ENCODE results near the gene UBE2D1. TPM values are rescaled to one million over a fixed set of nuclear protein-coding genes. Genes with fewer than 3 reads are reported as not detected.

The UBE2D1 gene
- polyA plus RNA-seq (ENCODE audit: insufficient read length), result 14.0 TPM

DNA sequence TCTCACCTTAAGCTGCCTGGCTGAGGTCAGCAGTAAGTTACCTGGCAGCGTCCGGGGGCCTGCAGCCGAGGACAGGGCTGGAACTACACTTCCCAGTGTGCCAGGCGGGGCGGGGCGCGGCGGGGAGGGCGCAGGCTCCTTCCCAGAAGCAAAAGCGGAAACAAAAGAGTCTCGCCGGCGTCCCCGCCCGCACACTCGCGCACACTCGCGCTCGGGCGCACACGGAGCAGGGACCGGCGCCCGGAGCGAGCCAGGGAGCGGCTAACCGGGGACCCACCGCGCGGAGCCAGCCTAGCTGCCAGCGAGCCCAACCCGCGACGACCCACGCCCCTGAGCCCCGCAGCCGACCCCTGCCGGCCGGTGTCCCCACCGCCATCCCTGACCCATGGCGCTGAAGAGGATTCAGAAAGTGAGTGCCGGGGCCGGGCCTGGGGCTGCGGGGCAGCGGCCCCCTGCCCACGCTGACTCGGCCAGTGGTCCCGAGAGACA is at the start of gene UBE2D1:
TSS of gene UBE2D1 (plus strand) at position 190 of the 489 bp plus-strand sequence. CDS start at position 386, 196 bp downstream.
- peak; percentile 13 for DNase-seq (ENCODE audit: low read depth)

DNA sequence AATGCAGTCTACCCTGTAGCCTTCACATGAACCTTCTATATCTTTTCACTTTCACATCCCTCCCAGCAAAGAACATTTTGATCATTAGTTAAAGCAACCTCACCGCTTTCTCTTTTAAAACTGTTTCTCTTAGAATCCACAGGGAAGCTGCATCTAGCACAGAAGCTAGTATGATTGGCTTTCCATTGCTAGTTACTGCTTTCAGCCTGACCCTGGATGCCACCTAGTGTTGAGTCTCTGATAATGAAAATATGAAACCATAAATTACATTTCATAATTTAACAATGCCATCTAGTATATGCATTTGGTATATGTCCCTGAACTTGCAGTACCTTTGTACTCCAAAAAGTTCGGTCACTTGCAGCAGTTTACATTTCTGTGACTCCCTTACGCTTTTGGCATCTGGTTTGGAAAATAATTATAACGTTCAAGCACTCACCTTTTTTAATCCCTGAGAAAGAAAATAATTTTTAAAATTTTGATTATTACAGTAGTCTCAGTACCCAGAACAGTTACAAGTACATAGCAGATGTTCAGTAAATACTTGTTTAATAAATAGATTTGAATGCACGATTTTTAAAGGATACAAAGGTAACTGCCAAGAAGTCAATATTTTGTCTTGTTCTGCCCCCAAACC is 43.1 kb upstream of the UBE2D1 start:
- DNase-seq (ENCODE audit: low read depth), result no peak

DNA sequence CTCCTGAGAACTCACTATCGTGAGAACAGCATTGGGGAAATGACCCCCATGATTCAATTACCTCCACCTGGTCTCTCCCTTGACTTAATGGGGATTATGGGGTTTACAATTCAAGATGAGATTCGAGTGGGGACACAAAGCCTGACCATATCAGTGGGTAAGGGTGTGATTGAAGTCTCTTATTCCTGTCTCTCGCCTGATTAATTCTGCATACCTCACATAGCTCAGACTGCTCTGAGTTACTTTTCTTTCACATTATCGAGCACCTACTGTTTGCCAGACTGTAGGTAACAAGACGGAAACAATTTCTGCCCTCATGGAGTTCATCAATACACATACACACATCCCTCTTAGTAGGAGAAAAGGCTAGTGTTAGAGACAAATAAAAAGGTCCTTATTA is 40.8 kb upstream of the UBE2D1 start:
- no peak for DNase-seq (ENCODE audit: low read depth)

DNA sequence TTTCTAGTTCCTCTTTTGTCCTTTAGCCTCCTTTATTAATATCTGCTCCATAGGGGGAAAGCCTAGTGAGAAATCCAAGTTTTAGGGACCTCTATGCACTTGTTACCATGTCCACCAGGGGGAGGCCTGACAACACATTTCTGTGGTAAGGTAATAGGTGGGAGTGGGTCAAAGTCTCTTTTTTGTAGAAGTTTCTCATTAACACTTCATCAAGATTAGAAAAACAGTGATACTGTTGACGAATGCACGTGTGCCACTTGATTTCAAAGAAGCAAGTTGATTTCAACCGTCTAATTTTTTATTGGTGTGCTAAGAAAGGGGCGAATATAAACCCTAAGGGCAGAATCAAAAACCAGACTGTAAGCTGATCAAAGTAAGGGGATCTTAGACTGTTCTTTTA is 35.2 kb upstream of the UBE2D1 start:
- no peak for DNase-seq (ENCODE audit: low read depth)

DNA sequence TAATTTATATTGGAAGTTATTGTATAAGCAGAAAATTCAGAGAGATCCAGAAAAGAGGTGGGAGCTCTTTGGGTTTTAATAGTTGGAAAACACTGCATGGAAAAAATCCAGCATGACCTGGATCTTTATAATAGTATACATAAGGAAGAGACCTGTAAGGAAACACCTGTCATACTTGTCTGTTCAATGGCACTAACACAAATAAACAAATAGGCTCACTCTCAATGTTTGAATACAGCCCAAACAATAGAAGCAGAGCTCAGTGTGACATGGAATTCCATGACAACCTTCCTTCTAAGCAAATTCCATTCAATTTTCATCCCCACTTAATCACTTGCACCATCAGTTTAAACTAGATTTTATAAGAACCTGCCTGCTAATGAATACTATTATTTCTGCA is 34.1 kb upstream of the UBE2D1 start:
- DNase-seq (ENCODE audit: low read depth), result no peak

DNA sequence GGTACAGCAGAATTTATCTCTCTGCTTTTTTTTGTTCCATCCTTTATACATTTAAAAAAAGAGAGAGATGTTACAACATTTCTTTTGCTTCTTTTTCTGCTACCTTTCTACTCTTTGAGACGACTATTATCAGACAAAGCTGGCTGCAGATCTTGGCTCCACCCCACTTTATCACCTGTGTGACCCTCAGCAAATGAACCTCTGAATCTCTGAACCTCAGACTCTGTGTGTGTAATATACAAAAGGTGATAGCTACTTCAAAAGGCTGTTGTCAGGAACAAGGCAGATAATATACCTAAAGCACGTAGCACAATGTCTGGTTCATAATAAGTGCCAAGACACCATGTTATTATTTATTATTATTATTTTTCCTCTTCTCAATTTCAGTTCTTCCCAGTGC is 32.6 kb upstream of the UBE2D1 start:
- DNase-seq (ENCODE audit: low read depth), result no peak

DNA sequence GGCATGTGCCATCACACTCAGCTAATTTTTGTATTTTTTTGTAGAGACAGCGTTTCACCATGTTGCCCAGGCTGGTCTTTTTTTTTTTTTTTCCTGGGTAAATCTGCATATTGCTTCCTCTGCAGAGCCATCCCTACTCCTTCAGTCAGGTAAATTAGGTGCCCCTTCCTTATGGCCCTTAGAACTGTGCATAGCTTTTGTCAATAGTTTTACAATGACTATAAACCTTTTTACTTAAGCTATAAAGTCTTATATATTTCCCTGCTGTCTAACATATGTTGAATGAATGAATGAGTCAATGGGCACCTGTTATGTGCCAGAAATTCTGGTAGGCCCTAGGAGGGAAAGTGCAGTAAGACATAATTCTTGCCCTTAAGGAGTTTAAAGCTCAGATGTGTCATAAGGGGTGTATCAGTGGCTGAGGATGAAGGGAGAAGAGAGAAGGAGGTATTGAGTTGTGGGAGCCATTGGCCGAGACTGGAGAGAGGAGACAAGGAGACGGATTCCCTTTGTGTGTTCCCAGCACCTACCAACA is 30.6 kb upstream of the UBE2D1 start:
- DNase-seq (ENCODE audit: low read depth), result no peak

DNA sequence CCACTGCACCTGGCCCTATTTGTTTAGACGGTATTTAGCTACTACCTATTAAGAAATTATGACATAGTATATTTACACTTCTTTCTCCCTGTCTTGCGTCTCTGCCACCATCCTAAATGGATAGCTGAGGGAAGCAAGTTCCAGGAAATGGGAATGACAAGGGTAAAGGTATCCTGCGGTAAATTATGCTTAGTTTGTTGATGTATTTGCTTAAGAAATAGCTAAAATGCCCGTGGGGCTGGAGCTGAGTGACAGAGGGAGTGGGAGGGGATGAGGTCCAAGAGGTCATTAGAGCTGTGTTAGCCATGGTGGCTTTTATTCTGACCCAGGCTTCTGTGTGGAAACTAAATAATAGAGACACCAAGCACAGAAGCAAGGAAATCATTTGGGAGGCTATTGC is 29.0 kb upstream of the UBE2D1 start:
- no peak for DNase-seq (ENCODE audit: low read depth)

DNA sequence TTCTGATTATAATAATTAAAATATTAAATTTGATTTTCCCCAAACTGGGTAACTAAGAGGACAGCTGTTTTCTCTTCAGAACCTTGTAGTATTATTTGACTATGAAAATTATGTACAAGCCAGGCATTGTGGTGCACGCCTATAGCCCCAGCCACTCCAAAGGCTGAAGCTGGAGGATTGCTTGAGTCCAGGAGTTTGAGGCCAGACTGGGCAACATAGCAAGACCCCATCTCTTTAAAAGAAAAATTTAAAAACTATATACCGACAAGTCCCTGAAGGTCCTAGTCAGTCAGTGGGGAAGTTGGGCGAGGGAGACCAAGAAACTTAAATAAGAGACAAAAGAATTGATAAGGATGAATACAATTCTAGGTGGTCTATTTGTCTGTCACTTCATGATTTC is 27.1 kb upstream of the UBE2D1 start:
- no peak for DNase-seq (ENCODE audit: low read depth)

DNA sequence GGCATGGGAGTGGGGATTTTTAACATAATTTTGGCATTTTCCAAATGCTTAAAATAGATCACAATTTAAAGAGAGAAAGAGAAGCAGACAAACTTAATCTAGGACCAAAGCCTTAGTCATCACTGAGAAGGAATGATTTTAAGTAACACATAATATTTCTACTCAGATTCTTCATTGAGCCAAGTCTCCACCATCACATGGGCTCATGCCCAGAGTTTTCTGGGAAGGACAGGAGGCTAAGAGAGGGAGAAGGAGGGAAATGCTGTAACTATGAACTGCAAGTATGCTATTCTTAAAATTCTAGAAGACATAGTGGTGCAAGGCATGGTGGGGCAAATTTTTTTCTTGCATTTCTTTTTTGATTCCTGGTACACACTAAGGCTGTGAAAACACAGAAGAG is 23.8 kb upstream of the UBE2D1 start:
- DNase-seq (ENCODE audit: low read depth), result no peak

DNA sequence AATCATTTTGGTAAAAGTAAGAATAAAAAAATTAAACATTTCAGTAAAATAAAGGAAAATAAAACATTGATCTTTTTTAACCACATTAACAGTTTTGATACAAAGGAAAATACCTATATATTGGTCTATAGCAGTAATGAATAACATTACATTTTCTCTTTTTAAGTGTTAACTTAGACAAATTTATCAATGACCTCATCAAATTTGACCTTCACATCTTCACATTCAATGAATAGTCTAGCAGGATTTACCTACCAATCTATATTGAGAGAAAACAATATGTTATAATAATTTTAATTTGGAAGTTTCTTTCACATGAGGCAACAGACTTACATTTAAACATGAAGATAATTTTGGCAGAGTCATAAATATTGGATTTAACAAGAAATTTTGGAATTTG is 17.9 kb upstream of the UBE2D1 start:
- no peak for DNase-seq (ENCODE audit: low read depth)

DNA sequence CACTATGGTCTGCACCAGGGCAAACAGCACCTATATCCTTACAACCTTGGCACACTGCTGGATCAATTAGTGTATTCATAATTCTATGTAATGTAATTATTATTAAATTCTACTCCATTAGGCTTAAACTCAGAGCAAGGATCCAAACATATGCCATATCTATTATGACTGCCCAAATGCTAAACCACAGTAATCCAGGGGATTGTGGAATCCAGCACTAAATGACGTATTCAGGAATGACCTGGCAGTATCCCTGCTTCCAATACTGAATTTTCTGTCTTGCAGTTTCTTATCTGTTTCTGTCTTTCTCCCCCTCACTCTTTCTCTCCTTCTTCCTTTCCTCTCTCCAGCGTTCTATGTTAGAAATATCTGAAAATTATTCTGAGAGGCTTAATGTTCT is 16.5 kb upstream of the UBE2D1 start:
- no peak for DNase-seq (ENCODE audit: low read depth)

DNA sequence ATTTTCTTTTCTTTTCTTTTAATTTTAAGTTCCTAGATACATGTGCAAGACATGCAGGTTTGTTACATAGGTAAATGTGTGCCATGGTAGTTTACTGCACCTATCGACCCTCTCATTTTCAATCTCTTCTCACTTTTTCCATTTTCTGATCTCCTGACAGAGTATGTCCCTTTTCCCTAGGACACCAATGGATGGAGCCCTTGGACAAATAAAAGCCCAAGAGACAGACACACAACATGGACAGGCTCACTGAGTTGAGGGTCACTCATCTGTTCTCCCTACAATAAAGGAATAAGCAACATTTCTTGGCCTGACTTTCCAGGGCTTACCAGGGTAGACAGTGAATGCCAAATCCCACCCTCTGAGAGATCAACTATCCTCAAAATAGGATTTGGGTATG is 15.2 kb upstream of the UBE2D1 start:
- DNase-seq (ENCODE audit: low read depth), result no peak

DNA sequence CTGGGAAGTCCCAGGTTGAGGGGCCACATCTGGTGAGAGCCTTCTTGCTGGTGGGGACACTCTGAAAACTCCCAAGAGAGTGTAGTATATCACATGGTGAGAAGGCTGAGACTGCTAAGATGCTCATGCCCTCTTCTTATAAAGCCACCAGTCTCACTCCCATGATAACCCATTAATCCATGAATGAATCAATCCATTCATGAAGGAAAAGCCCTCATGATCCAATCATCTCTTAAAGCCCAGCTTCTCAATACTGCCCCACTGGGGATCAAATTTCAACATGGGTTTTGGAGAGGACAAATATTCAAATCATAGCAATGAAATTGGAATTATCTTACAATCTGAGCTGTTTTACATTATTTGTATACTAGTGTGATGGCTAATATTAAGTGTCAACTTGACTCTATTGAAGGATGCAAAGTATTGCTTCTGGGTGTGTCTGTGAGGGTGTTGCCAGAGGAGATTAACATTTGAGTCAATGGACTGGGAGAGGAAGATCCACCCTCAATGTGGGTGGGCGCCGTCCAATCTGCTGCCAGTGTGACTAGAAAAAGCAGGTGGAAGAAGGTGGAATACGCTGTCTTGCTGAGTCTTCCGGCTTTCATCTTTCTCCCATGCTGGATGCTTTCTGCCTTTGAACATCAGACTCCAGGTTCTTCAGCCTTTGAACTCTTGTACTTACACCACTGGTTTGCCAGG is 14.3 kb upstream of the UBE2D1 start:
- no peak for DNase-seq (ENCODE audit: low read depth)

DNA sequence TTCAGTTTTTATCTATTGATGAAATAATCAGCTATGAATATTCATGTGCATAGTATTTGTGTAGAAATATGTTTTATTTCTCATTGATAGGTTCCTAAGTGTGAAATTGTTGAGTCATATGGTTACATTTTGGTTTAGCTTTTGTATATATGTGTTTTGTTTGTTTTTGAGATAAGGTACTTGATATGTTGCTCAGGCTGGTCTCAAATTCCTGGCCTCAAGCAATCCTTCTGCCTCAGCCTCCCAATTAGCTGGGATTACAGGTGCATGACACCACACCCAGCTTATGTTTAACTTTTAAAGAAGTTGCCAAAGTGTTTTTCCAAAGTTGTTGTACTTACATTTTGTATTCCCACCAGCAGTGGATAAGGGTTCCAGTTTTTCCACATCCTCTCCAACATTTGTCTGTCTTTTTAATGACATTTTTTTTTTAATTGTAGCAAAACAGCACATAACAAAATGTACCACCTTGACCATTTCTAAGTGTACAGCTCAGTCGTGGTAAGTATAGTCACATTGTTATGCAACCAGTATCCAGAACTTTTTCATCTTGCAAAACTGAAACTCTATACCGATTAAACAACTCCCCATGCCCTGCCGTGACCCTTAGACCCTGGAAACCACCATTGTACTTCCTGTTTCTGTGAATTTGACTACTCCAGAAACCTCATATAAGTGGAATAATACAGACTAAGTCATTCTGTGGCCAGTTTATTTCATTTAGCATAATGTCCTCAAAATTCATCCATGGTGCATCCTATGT is 12.6 kb upstream of the UBE2D1 start:
- DNase-seq (ENCODE audit: low read depth), result no peak

DNA sequence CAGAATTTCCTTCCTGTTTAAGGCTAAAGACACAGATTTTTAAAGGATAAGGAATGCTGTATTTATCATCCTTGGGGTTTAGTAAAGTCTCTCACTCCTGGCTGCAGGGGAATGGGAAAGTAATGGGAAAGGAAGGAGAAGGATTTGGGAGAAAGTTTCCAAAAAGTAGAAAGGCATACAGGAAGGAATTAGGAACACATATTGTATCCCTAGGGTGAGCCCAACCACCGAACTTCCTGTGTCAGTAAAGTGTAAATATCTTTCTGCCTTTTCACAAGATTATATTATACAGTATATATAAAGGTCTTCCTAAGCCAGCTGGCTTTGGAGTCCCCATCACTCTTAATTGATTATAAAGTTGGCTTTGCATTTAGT is 12.0 kb upstream of the UBE2D1 start:
- no peak for DNase-seq (ENCODE audit: low read depth)

DNA sequence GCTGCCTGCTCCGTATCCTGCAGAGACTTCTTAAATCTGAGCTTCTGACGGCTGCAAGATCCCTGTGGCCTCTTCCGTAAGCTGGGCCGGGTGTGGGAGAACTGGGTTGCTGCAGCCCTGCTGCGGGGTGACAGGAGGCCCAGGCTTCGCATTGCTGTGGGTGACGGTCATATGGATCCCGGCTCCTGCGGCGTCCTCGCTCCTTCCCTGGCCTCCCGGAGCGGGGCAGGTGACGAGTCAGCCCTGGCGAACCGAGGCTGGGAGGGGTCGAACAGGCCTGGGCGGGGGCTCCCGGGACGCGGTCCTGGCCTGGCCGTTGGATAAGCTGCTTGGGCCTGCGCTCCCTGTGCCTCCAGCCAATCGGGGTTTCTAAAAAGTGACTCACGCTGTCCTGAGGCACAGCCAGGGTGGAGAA is 7.8 kb upstream of the UBE2D1 start:
- DNase-seq (ENCODE audit: low read depth), result peak; percentile 25

DNA sequence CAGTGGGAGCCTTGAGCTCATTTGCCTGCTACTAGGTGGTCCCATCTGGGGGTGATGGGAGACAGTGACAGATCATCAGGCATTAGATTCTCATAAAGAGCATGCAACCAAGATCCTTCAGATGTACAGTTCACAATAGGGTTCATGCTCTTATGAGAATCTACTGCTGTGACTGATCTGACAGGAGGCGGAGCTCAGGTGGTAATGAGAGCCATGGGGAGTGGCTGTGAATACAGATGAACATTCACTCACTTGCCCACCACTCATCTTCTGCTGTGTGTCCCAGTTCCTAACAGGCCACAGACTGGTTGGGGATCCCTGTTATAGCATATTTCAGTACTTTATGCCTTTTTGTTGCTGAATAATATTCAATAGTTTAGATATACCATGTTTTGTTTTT is 6.6 kb upstream of the UBE2D1 start:
- DNase-seq (ENCODE audit: low read depth), result no peak

DNA sequence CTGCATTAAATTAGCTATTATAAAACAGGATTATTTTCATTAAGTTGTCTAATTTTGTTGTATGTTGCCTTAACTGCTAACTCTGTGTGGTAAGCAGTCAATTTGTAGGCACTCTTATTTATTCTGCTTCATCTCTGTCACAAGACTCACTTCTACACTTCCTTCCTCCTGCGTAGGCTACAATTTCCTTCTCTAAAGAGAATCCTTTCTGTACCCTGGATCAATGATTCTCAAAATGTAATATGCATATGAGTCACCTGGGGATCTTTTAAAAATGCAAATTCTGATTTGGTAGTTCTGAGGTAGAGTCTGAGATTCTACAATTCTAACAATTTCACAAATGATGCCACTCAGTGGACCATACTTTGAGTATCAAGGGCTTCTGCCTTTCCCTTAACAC is 4.4 kb upstream of the UBE2D1 start:
- no peak for DNase-seq (ENCODE audit: low read depth)

DNA sequence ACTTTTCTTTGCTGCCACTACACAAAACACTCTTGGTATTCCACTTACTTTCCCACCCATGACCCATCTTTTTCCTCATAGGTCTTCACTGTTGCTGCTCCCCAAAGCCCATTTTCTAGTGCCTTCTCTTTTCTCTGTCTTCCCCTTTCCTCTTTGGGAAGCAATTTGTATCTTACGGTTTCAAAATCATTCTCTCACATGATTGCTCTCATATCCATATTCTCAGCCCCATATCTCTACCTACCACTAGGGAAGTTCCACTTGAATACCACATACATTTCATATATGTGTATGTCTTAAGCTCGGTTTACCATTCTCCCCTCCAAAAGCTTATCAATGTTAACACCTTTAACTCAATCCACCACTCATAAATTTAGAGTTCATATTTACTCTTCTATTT is 3.2 kb upstream of the UBE2D1 start:
- DNase-seq (ENCODE audit: low read depth), result no peak

DNA sequence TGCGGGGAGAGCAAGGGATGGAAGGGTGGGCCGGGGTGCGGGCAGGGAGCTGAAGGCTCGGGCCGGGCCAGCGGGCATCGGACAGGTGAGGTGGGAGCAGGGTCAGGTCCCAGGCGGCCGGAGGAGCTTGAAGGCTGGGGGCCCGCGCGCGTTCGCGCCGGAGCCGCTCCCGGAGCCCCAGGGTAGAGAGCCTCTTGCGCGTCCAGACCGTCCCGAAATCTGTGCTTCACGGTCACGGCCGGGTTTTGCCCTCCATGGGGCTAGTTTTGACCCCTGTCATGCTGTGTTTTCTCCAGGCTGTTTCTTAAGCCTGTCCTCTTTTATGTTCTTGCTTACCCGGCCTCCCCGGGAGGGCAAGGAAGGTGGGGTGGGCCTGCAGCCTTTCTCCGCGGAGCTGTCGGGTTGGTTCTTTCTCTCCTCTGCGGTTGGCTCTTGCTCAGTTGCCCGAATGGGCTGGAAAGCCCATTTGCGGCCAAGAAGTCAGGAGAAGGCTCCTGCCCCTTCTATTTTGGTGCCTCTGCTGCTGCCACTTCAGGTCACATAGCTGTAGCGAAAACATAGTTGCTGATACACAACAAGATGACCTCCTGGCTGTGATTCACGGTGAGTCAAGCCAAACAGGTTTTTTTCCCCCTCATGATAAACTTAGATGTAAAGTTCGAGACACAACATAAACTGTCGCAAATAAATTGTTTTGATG is 650 bp downstream of the UBE2D1 start:
- DNase-seq (ENCODE audit: low read depth), result no peak

DNA sequence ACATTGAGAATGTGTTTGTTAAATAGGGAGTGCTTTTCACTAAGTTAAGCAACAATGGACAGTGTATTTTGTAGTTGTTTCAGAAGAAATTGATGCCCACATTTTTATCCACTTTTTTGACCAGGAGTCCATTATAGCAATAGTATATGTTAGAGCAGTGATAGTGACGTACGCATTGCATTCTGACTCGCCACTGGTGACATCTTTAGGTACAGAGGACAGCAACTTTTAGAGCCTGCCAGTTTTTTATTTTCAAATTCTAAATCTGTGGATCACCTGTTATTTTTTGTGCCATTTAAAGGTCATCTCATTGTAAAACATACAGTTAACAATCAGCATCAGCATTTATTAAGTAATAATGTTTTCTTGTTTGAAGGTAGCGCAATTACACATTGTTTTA is 1.4 kb downstream of the UBE2D1 start:
- DNase-seq (ENCODE audit: low read depth), result no peak

Data from forelimb muscle (tissue), 1 donor.